GM13976 (cell line): ENCODE measurements around the gene PI4K2A.

Source experiments
- DNase-seq: peaks from one replicate; pipeline ENCODE4 v3.0.0; 2012; ENCODE audit warnings: low spot score
- in situ Hi-C: fragments of 300-500 bp; cut with MboI; formaldehyde crosslinking; loops from one replicate; pipeline ENCODE4 v1.12.0; 2022; ENCODE audit warnings: low sequenced_read_pairs, mixed read lengths, inconsistent platforms; ENCODE audit not compliant: unreplicated experiment
- TF ChIP-seq, protein P1 (sequence below): IDR thresholded peaks from 2 replicates; pipeline ENCODE4 v1.5.1; 2012; ENCODE audit warnings: borderline replicate concordance, mild to moderate bottlenecking; ENCODE audit not compliant: insufficient read depth; ENCODE audit errors: extremely low read depth, missing control alignments, control extremely low read depth

Gene PI4K2A

DNA sequence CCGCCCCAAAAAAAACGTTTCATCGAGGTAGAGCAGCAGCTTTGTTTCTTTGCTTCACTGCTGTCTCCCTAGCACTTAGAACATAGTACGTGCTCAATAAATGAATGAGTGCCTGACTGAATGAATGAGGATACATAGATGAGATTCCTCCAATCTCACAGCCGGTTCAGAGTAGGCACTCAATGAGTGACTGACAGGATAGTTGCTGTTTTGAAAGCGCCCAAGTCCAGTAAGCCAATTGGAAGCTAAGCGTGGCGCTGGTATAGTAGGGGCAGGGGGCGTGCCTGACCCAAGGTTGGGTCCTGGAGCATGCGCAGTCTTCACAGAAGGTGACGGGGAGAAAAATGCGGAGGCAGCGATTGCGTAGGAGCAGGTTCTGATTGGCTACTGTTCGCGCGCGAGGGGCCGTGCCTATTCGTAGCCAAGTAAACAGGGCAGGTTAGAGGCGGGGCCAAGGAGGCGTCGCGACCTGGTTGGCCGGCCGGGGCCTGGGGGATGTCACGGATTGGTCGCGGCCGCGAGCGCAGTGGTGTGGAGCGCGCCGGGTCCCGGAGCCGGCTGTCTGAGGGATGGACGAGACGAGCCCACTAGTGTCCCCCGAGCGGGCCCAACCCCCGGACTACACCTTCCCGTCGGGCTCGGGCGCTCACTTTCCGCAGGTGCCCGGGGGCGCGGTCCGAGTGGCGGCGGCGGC, at the start of gene PI4K2A:
PI4K2A (plus strand) TSS at position 498 of the 694 bp plus-strand sequence; CDS start at position 570, 72 bp downstream.
- TF ChIP-seq, protein P1, sequence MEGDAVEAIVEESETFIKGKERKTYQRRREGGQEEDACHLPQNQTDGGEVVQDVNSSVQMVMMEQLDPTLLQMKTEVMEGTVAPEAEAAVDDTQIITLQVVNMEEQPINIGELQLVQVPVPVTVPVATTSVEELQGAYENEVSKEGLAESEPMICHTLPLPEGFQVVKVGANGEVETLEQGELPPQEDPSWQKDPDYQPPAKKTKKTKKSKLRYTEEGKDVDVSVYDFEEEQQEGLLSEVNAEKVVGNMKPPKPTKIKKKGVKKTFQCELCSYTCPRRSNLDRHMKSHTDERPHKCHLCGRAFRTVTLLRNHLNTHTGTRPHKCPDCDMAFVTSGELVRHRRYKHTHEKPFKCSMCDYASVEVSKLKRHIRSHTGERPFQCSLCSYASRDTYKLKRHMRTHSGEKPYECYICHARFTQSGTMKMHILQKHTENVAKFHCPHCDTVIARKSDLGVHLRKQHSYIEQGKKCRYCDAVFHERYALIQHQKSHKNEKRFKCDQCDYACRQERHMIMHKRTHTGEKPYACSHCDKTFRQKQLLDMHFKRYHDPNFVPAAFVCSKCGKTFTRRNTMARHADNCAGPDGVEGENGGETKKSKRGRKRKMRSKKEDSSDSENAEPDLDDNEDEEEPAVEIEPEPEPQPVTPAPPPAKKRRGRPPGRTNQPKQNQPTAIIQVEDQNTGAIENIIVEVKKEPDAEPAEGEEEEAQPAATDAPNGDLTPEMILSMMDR: no peak
- peak; percentile 98 for DNase-seq
- in situ Hi-C loops: no loop called here

- in situ Hi-C loops: no loop called here
- DNase-seq: no peak
- TF ChIP-seq, protein P1: no peak
Measured at GRCh38 chr10:97590748-97591495, 49.5 kb upstream of the PI4K2A start.

- TF ChIP-seq, protein P1: no peak
- in situ Hi-C loops: no loop called here
- no peak for DNase-seq
Measured at GRCh38 chr10:97593421-97593820, 47.0 kb upstream of the PI4K2A start.

DNA sequence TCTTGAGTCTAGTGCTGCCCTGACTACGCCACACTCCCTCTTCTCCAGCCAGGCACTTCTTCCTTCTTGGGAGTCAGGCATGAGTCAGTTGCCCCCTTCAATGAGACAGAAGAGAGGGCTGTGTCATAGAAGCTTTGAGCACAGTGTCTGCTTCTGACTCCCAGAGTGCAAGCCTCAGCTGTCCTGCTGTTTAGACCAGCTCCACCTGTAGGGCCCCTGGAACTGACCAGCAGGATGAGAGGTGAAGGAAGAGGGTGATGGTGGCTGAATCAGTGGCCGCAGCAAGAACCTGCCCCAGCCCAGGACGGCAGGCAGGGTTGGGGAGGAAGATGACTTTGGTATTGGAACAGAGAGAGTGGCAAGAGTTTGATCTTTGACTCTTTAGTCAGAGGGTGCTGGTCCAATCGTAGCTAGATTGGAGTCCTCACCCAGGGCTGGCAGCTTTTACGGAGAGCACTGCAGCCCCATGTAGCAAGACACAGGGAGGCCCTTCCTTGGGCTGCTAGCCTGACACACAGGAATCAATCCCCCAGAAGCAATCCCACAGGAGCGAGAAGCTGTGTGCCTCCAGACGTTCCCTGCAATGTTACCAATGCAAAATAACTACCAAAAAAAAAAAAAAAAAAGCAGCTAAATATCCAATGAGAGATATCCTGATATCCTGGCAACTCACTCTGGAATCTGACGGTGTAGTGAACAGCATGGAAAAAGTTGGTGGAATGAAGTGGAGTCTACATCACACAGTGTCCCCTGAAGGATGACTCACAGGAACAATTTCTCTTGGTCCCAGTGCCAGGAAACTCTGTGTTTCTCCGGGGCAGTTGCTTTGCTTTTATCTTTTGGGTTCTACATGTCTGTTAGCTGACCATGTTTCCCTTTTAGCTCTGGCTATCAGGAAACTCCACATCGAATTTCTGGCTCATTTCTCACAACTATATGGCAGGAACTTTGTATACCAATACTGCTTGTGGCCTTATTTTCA, 44.1 kb upstream of the PI4K2A start:
- no peak for DNase-seq
- in situ Hi-C loops: no loop called here
- TF ChIP-seq, protein P1: no peak

- in situ Hi-C loops: no loop called here
- no peak for DNase-seq
- TF ChIP-seq, protein P1: no peak
Measured at GRCh38 chr10:97597778-97598177, 42.7 kb upstream of the PI4K2A start.
